ENCODE data around the gene SYTL3. TPM values are rescaled to one million over a fixed set of nuclear protein-coding genes. Genes with fewer than 3 reads are reported as not detected.

Gene SYTL3
- total and polyA plus RNA-seq, 2 experiments from 2014 or later = 0.07 TPM; not detected in 1

GRCh38 chr6:158780246-158780884, 130.5 kb downstream of the SYTL3 start (continued):
- TF ChIP-seq ETS1 (IDR thresholded peaks at IDR 0.05) = no peak
- no peak for TF ChIP-seq EZH2phosphoT487 (IDR thresholded peaks at IDR 0.05; ENCODE audit: unreplicated experiment)
- TF ChIP-seq NANOG (IDR thresholded peaks at IDR 0.05; ENCODE audit: borderline replicate concordance) = no peak

GRCh38 chr6:158780988-158781691, 131.3 kb downstream of the SYTL3 start:
- no peak overlapping the region for H3K4me3 ChIP-seq
- peaks cover 81% of the 10 kb centered on the region for H3K36me3 ChIP-seq (ENCODE audit: insufficient read depth)
- no peak overlapping the region for H2AFZ ChIP-seq
- H3F3A ChIP-seq (replicated peaks; ENCODE audit: low read depth) = peaks cover 52% of the 10 kb centered on the region; the same call in 1 of the 2 replicates
- peaks cover 68% of the 10 kb centered on the region for H4K20me1 ChIP-seq (replicated peaks; ENCODE audit: insufficient read depth)
- H3K27me3 ChIP-seq (ENCODE audit: insufficient read depth) = no peaks in the 10 kb centered on the region
- Mint-ChIP-seq H3K9me3 (no peaks in the 10 kb centered on the region), H3K4me1 (peaks cover 28% of the 10 kb centered on the region; the same call in 2 of the 3 replicates), H3K4me3 (no peak overlapping the region), H3K36me3 (ENCODE audit: low read depth) (peaks cover 94% of the 10 kb centered on the region), H3K27ac (peak overlapping the region; percentile 69), H3K27me3 (ENCODE audit: insufficient read depth, low read depth, poor library complexity) (no peaks in the 10 kb centered on the region)
- H3K9me2 ChIP-seq (ENCODE audit: insufficient read depth) = no peaks in the 10 kb centered on the region
- H3K4me1 ChIP-seq (ENCODE audit: insufficient read depth) = no peaks in the 10 kb centered on the region; the same call in 1 of the 2 replicates
- ATAC-seq (no peak), DNase-seq (ENCODE audit: low spot score) (no peak)
- H3K79me2 ChIP-seq (replicated peaks; ENCODE audit: insufficient read depth) = peaks cover 98% of the 10 kb centered on the region
- no peak overlapping the region for H3K4me2 ChIP-seq
- H3K27ac ChIP-seq (ENCODE audit: low read depth) = peak overlapping the region; percentile 83
- TF ChIP-seq EZH2phosphoT487 (IDR thresholded peaks at IDR 0.05; ENCODE audit: unreplicated experiment) = no peak
- TF ChIP-seq ETS1 (IDR thresholded peaks at IDR 0.05) = no peak

GRCh38 chr6:158781692-158782373, 132.0 kb downstream of the SYTL3 start:
- Mint-ChIP-seq H3K9me3 (no peaks in the 10 kb centered on the region), H3K4me1 (peaks cover 26% of the 10 kb centered on the region; the same call in 2 of the 3 replicates), H3K27ac (peak overlapping the region; percentile 69; the same call in 1 of the 2 replicates), H3K36me3 (ENCODE audit: low read depth) (peaks cover 94% of the 10 kb centered on the region), H3K27me3 (ENCODE audit: insufficient read depth, low read depth, poor library complexity) (no peaks in the 10 kb centered on the region), H3K4me3 (no peak overlapping the region; the same call in 2 of the 3 replicates)
- Histone ChIP-seq H3K9me2 (ENCODE audit: insufficient read depth) (no peaks in the 10 kb centered on the region), H3K4me2 (no peak overlapping the region), H3K27me3 (ENCODE audit: insufficient read depth) (no peaks in the 10 kb centered on the region), H4K20me1 (replicated peaks; ENCODE audit: insufficient read depth) (peaks cover 70% of the 10 kb centered on the region), H3K36me3 (ENCODE audit: insufficient read depth) (peaks cover 81% of the 10 kb centered on the region), H3F3A (replicated peaks; ENCODE audit: low read depth) (peaks cover 45% of the 10 kb centered on the region; the same call in 1 of the 2 replicates), H3K79me2 (replicated peaks; ENCODE audit: insufficient read depth) (peaks cover 100% of the 10 kb centered on the region), H3K4me1 (ENCODE audit: insufficient read depth) (no peaks in the 10 kb centered on the region; the same call in 1 of the 2 replicates), H2AFZ (no peak overlapping the region), H3K4me3 (no peak overlapping the region), H3K27ac (ENCODE audit: low read depth) (peak overlapping the region; percentile 83; the same call in 1 of the 2 replicates)
- ATAC-seq (no peak), DNase-seq (ENCODE audit: low spot score) (no peak)
- TF ChIP-seq EZH2 (IDR thresholded peaks at IDR 0.05; ENCODE audit: low read depth, unreplicated experiment) (no peak), ZNF114 (CRISPR knock-in tag; IDR thresholded peaks at IDR 0.05) (no peak), CREB1 (CRISPR knock-in tag; IDR thresholded peaks at IDR 0.05; ENCODE audit: low read depth) (no peak), REST (IDR thresholded peaks at IDR 0.05; ENCODE audit: unreplicated experiment) (no peak), EZH2phosphoT487 (IDR thresholded peaks at IDR 0.05; ENCODE audit: unreplicated experiment) (no peak)
